ENCODE measurements around the gene CHAD. TPM values are rescaled to one million over a fixed set of nuclear protein-coding genes. Genes with fewer than 3 reads are reported as not detected.
A peak's percentile ranks its signal among the peaks of the same experiment; 100 is the strongest.

The CHAD gene
- total and polyA plus RNA-seq, 2 of the 13 experiments (the other 11 are each of a cell fraction or from before 2014, with no cell fraction given): 1.4 TPM; not detected in 1

GRCh38 chr17:50425682-50426471 is 42.8 kb downstream of the CHAD start, which contains the start of gene ACSF2 (continued):
- TF ChIP-seq ZNF503 (CRISPR knock-in tag; IDR thresholded peaks at IDR 0.05) (no peak), GFI1 (CRISPR knock-in tag; IDR thresholded peaks at IDR 0.05; ENCODE audit: borderline replicate concordance) (no peak), ZNF30 (CRISPR knock-in tag; IDR thresholded peaks at IDR 0.05) (no peak), EED (CRISPR knock-in tag; IDR thresholded peaks at IDR 0.05) (no peak), SMAD9 (CRISPR knock-in tag; IDR thresholded peaks at IDR 0.05) (no peak), SRF (IDR thresholded peaks at IDR 0.05; ENCODE audit: low read depth, low read length) (no peak), DR1 (CRISPR knock-in tag; IDR thresholded peaks at IDR 0.05) (0 out of 2 replicates have a peak, but pooled peaks have one; percentile 11), NCOR1 (IDR thresholded peaks at IDR 0.05; ENCODE audit: borderline replicate concordance, low read length) (peak; percentile 40; the same call in 1 of the 2 replicates), PRMT3 (CRISPR knock-in tag; IDR thresholded peaks at IDR 0.05; ENCODE audit: borderline replicate concordance, low read depth) (no peak), SMARCC2 (IDR thresholded peaks at IDR 0.05) (no peak), RERE (CRISPR knock-in tag; IDR thresholded peaks at IDR 0.05; ENCODE audit: low read depth) (no peak), TOPORS (CRISPR knock-in tag; IDR thresholded peaks at IDR 0.05) (no peak), DMTF1 (CRISPR knock-in tag; IDR thresholded peaks at IDR 0.05) (no peak), THYN1 (CRISPR knock-in tag; IDR thresholded peaks at IDR 0.05; ENCODE audit: borderline replicate concordance, low read depth) (no peak), AKAP8 (CRISPR knock-in tag; IDR thresholded peaks at IDR 0.05) (peak; percentile 38; the same call in 1 of the 2 replicates), TEAD3 (CRISPR knock-in tag; optimal IDR thresholded peaks at IDR 0.05; ENCODE audit: borderline replicate concordance) (no peak), E2F5 (CRISPR knock-in tag; conservative IDR thresholded peaks at IDR 0.05) (no peak), KAT2B (IDR thresholded peaks at IDR 0.05; ENCODE audit: borderline replicate concordance, low read depth, low read length) (no peak), MIXL1 (CRISPR knock-in tag; IDR thresholded peaks at IDR 0.05) (no peak), PITX1 (CRISPR knock-in tag; IDR thresholded peaks at IDR 0.05) (peak; percentile 24)
